Vagina (tissue), 2 donors: ENCODE measurements around the gene TLE4.

Experiments used
- POLR2A ChIP-seq, 2 donors: fragments of 450-650 bp; IDR thresholded peaks; one replicate each; pipeline ENCODE4 v1.6.1; 2017; ENCODE audit warnings: antibody characterized with exemption in 2 of 2, mild to moderate bottlenecking in 2 of 2, moderate library complexity in 2 of 2
- TF ChIP-seq, protein P1 (sequence below), 3 experiments: fragments of 450-650 bp in 2 of 3; fragments of 200-600 bp in 1 of 3; sonication (generic) in 1 of 3; IDR thresholded peaks; one replicate each; pipeline ENCODE4 v1.5.1; 2017 to 2019; ENCODE audit warnings: antibody characterized with exemption in 3 of 3, mild to moderate bottlenecking in 2 of 3, moderate library complexity in 2 of 3

DNA sequence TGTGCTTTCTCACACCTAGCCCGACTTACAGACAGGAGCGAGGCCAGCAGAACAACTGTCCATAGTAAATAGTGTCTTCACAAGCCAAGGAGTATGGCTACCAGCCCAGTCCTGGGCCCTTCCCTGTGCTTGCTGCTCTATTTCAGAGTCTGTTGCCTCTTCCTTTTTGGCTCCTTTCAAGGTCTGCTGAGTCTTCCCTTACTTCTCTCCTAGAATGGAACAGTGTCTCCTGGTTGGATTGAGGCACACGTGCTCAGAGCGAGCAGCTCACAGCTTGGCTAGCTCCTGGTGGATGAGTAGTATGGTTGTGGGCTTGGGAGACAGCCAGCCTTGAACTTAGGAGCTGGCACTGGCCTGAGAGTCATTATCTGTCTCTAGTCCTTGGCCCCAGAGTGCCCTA is 72.8 kb downstream of the TLE4 start:
- no peak for TF ChIP-seq POLR2A (IDR thresholded peaks at IDR 0.05)
- TF ChIP-seq, protein P1, sequence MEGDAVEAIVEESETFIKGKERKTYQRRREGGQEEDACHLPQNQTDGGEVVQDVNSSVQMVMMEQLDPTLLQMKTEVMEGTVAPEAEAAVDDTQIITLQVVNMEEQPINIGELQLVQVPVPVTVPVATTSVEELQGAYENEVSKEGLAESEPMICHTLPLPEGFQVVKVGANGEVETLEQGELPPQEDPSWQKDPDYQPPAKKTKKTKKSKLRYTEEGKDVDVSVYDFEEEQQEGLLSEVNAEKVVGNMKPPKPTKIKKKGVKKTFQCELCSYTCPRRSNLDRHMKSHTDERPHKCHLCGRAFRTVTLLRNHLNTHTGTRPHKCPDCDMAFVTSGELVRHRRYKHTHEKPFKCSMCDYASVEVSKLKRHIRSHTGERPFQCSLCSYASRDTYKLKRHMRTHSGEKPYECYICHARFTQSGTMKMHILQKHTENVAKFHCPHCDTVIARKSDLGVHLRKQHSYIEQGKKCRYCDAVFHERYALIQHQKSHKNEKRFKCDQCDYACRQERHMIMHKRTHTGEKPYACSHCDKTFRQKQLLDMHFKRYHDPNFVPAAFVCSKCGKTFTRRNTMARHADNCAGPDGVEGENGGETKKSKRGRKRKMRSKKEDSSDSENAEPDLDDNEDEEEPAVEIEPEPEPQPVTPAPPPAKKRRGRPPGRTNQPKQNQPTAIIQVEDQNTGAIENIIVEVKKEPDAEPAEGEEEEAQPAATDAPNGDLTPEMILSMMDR (IDR thresholded peaks at IDR 0.05) = no peak
